Measurements from ENCODE around the gene SELENOP. TPM values are rescaled to one million over a fixed set of nuclear protein-coding genes. Genes with fewer than 3 reads are reported as not detected.

Gene SELENOP
- total and polyA plus RNA-seq, 2 of the 8 experiments (the other 6 are each of a cell fraction or from before 2014, with no cell fraction given) = 5.5 to 19.4 TPM

- no peak for TF ChIP-seq CHD7 (IDR thresholded peaks at IDR 0.05; ENCODE audit: insufficient replicate concordance, low read length)
- TF ChIP-seq RNF2 (IDR thresholded peaks at IDR 0.05; ENCODE audit: borderline replicate concordance, low read depth, low read length, missing control alignments, poor library complexity, severe bottlenecking) = no peak
- no peak for TF ChIP-seq USF2 (IDR thresholded peaks at IDR 0.05; ENCODE audit: low read length)
- no peak for TF ChIP-seq KDM5A (IDR thresholded peaks at IDR 0.05; ENCODE audit: low read length)
- TF ChIP-seq ATF2 (IDR thresholded peaks at IDR 0.05; ENCODE audit: low read length) = no peak
- no peak for TF ChIP-seq SIN3A (conservative IDR thresholded peaks at IDR 0.05 in 1 of 2, IDR thresholded peaks at IDR 0.05 in 1 of 2; ENCODE audit: low read depth in 1 of 2, low read length in 2 of 2)
Measured at GRCh38 chr5:42836070-42836769, 24.5 kb upstream of the SELENOP start (continued).
